Jurkat, Clone E6-1 (cell line): ENCODE results near the gene JOSD1.
"Not testable (repeated sequence)": the region's sequence is repeated elsewhere in the genome, so short reads cannot be mapped to it uniquely, and the experiment has no call there.

Experiments
- DNase-seq: peaks from one replicate; pipeline ENCODE4 v3.0.0-alpha.2; 2011; ENCODE audit warnings: low read depth, low spot score
- H3K4me3 ChIP-seq: 2 replicates; pipeline ENCODE4 v1.5.1; 2011; ENCODE audit warnings: mild to moderate bottlenecking, low read length, control low read depth, moderate library complexity

Gene JOSD1

DNA sequence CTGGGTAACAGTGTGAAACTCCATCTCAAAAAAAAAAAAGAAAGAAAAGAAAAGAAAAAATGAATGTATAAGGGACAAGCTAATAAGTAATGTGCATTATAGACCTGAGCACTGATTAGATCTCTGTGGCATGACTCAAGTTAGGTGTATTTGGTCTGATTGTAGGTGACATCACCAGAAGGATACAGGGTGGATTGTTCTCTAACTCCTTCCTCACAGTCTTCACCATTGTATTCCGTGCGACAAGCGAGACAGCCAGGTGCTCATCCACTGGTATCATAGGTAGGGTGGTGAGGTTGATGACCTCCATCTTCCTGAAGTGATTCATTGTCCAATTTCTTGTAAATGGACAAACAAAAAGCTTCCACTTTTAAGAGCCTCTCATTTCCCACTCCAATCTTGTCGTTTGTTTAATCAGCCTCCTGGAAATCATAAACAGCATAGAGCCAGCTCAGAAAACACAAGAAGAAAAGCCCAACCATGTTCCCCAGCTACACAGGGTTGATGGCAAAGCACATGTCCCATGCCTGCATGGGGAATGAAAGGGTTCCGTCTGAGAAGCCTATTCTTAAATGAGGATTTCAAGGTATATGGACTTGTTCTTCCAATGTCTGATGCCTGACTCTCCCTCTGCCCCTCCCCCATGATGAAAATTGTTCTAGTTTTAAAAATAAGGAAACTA, 50.8 kb downstream of the JOSD1 start:
- no peak overlapping the region for H3K4me3 ChIP-seq
- no peak for DNase-seq

DNA sequence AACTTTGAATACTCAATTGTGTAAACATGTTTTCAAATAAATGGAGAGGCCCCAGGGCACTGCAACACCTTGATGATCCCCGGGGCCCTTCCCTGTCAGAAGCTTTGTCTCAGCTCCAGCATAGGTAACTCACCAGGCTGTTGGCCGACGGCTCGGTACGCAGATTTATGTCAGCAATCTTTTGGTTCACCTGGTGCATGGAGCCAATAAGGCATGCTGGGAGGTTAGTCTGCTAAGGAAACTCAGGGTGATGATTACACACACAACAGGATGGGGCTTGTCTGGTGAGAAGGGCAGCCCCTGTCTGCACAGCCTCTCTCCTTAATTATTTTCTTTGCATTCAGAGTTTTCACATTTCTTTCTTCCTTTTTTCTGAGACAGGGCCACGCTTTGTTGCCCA, 55.3 kb downstream of the JOSD1 start:
- no peak for DNase-seq
- H3K4me3 ChIP-seq = no peak overlapping the region

DNA sequence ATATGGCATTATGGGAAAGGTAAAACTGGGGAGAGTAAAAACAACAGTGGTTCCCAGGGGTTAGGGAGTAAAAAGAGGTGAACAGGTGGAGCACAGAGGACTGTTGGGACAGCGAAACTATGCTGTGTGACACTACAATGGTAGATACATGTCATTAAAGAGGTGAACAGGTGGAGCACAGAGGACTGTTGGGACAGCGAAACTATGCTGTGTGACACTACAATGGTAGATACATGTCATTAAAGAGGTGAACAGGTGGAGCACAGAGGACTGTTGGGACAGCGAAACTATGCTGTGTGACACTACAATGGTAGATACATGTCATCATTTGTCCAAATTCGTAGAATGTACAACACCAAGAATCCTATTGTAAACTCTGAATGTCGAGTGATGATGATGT, 56.5 kb downstream of the JOSD1 start:
- DNase-seq = not testable (repeated sequence)

DNA sequence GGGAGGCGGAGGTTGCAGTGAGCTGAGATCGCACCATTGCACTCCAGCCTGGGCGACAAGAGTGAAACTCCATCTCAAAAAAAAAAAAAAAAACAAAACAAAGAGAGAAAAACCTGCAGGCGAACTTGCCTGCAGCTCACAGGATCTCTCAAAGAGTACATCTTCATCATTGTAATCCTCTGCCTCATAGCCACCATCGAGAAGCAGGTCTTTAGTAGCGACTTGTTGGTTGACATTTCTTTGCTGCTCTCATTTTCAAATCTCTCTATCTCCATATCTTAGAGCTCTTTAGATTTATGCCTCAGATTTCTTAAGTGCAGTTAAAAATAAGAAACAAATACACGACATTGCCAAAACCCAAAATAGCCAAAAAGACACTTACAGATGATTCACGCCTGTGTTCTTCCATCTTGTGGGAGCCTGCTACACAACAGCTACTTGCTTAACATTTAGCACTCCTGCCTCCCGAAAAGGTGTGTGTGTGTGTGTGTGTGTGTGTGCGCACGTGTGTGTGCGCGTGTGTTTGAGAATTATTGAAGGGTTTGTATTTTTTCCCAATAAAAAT, 59.2 kb downstream of the JOSD1 start:
- H3K4me3 ChIP-seq = no peak overlapping the region
- DNase-seq = no peak

More for the DNA sequence above, 56.5 kb downstream of the JOSD1 start:
- H3K4me3 ChIP-seq = not testable (repeated sequence)

DNA sequence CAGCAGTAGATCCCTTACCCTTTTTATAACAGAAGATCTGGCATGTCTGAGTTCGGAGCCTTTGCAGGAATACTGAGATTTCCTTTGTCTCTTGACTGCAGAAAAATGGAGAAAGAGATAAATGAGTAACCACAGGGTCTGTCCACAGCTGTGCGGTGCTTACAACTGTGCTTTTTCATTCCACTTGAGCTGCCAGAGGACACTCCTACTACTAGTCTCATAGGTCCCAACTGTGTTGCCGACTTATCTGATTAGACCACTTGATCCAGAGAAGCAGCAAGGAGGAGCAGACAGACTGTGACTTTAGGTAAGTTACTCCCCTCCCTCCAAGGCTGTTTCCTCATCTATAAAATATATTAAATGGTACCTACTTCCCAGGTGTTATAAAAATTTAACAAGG, 62.0 kb downstream of the JOSD1 start:
- DNase-seq = no peak
- H3K4me3 ChIP-seq = no peak overlapping the region

DNA sequence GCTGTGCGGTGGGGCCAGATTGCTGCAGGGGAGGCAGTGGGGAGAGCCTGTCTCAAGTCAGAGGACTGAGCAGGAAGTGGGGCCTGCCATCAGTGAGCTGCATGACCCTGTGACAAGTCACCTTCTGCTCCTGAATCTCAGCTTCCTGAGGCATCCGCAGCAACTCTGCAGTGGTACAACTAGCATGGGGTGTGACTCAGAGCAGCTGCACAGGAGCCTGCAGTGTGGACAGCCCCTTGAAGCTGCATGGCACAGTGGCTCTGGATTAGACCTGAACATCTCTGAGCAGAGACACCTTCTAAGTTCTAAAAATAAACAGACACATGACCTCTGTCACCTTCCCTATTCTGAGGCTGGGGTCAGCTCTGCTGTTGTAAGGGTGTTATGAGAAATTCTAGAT, 62.5 kb downstream of the JOSD1 start:
- no peak overlapping the region for H3K4me3 ChIP-seq
- DNase-seq = no peak
